ENCODE measurements around the gene FLRT1.

FLRT1 gene

GRCh38 chr11:64019106-64020037 lies 16.4 kb upstream of the FLRT1 start:
- TF ChIP-seq, protein P1, sequence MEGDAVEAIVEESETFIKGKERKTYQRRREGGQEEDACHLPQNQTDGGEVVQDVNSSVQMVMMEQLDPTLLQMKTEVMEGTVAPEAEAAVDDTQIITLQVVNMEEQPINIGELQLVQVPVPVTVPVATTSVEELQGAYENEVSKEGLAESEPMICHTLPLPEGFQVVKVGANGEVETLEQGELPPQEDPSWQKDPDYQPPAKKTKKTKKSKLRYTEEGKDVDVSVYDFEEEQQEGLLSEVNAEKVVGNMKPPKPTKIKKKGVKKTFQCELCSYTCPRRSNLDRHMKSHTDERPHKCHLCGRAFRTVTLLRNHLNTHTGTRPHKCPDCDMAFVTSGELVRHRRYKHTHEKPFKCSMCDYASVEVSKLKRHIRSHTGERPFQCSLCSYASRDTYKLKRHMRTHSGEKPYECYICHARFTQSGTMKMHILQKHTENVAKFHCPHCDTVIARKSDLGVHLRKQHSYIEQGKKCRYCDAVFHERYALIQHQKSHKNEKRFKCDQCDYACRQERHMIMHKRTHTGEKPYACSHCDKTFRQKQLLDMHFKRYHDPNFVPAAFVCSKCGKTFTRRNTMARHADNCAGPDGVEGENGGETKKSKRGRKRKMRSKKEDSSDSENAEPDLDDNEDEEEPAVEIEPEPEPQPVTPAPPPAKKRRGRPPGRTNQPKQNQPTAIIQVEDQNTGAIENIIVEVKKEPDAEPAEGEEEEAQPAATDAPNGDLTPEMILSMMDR (IDR thresholded peaks at IDR 0.05; ENCODE audit: insufficient read depth, missing control alignments): no peak
- no peak for DNase-seq (ENCODE audit: insufficient read length, low spot score)
- FAIRE-seq: no peak

GRCh38 chr11:64020976-64021756 lies 14.6 kb upstream of the FLRT1 start:
- FAIRE-seq (no peak), DNase-seq (ENCODE audit: insufficient read length, low spot score) (no peak)
- TF ChIP-seq, protein P1 (IDR thresholded peaks at IDR 0.05; ENCODE audit: insufficient read depth, missing control alignments): no peak

DNA sequence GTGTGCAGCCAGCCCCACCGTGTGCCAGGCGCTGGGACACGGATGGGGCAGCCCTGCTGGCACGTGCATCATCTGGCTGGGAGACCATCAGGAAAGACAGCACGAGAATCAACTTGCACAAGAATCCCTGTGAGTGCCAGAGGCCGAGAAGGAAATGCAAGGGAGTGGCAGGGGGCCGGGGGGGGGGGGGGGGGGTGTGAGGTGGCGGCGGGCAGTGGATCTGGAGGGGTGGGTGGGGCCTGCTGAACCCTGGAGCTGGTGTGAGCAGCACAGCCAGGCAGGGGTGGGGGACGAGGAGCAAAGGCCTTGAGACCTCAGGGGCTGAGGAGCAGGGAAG lies 14.0 kb upstream of the FLRT1 start:
- DNase-seq (ENCODE audit: insufficient read length, low spot score): no peak
- no peak for FAIRE-seq
- TF ChIP-seq, protein P1 (IDR thresholded peaks at IDR 0.05; ENCODE audit: insufficient read depth, missing control alignments): no peak

DNA sequence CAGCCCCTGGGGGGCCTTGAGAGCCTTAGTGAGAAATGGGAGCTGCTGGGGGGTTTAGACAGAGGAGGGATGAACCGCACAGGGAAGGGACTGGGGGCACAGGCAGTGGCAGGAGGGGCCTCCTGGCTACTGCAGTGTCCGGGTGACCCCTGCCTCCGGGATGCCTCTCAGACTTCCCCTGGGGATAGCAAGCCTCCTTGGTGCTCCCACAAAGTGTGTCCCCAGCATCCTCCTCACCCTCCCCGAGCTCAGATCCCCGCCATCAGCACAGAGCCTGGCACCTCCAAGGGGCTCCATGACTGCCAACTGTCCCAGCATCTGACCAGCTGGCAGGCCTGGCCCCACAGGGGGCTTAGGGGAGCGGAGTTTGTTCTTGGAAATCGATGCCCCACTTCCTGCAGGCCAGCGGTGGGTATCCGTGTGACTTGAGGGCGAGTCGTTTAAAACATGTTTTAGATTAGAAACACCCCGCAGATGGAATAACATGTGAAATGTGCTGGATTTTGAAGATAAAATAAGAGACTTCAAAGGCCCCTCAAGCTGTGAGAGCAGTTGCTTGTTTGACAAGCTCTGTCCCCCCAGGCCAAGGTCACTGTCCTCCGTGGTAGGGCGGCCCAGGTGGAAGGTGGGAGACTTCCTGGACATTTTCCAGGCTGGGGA lies 13.5 kb upstream of the FLRT1 start:
- TF ChIP-seq, protein P1 (IDR thresholded peaks at IDR 0.05; ENCODE audit: insufficient read depth, missing control alignments): no peak
- DNase-seq (ENCODE audit: insufficient read length, low spot score) (no peak), FAIRE-seq (no peak)

DNA sequence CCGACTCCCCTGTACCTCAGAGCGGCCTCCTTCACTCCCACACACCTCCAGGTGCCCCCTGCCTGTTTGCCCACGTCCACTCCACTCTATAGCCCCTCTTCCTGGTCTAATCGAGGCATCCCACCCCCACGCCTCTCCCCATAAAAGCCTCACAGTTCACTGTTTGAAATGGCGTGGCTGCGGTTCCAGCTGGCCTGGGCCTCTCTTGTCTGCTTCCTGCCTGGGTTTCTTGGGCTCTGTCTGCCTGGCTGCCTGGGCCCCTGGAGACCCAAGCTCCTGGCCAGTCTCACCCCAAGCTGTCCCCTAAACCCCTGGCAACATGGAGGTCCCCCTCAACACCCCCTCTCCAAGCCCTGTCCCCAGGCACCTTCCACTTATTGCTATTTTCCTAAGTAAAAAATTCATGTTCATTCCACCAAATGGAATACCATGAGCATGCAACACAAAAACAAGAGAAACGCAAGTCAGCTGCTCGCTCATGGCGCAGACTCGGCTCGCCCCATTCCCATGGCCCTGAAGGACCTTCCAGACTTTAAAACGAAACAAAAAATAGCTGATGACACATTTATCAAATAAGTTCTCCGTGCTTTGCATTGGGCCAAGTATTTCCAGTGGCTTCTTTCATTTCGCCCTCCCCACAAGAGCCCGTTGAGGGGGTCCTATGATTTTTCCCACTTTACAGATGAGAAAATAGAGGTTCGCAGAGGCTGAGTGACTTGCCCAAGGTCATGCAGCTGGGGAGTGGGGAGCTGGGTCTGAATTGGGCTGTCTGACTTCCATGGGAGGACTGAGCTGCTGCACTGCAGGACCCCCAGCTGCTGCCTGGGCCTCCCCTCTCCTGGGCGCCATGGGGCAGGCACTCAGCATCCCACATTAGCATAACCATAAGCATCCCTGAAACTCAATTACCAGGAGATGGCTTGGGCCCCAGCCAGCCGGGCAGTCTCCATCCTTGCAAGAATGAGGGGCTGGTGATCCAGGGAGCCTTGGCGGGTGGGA lies 11.7 kb upstream of the FLRT1 start:
- DNase-seq (ENCODE audit: insufficient read length, low spot score) (no peak), FAIRE-seq (no peak)
- TF ChIP-seq, protein P1 (IDR thresholded peaks at IDR 0.05; ENCODE audit: insufficient read depth, missing control alignments): no peak

- no peak for DNase-seq (ENCODE audit: insufficient read length, low spot score)
- TF ChIP-seq, protein P1 (IDR thresholded peaks at IDR 0.05; ENCODE audit: insufficient read depth, missing control alignments): no peak
- no peak for FAIRE-seq
These were observed 10.5 kb upstream of the FLRT1 start for GRCh38 chr11:64025205-64025604.
